IMR-90 (cell line): ENCODE data around the gene RNF123. TPM values are rescaled to one million over a fixed set of nuclear protein-coding genes. Genes with fewer than 3 reads are reported as not detected.

Source experiments
- ATAC-seq: fragments of 200-7000 bp; cut with Tn5 transposase; 2 replicates; pipeline ENCODE4 v1.9.1; 2020; ENCODE audit warnings: low read depth, mild to moderate bottlenecking, moderate library complexity
- BruUV-seq: library from RNA; stranded (reverse); fragments of 400-500 nt; replicated peaks from 2 replicates; lab custom pipeline; 2021; lab: Mats Ljungman, UMichigan
- CTCF ChIA-PET: fragments of 300-600 bp; formaldehyde crosslinking; extraction: SDS; loops from one replicate; lab custom pipeline; 2021; ENCODE audit warnings: antibody characterized with exemption; lab: Yijun Ruan, JAX
- POLR2A ChIA-PET: fragments of 300-600 bp; sonication (Branson Sonifier 250); formaldehyde crosslinking; loops from one replicate; lab custom pipeline; 2022; ENCODE audit warnings: antibody characterized with exemption; ENCODE audit not compliant: unreplicated experiment; lab: Charles Lee
- DNase-seq: peaks from one replicate; pipeline ENCODE4 v3.0.0; 2013
- H2AFZ ChIP-seq: replicated peaks from 2 replicates; pipeline ENCODE3; 2013; ENCODE audit warnings: low read length, mild to moderate bottlenecking; ENCODE audit not compliant: poor library complexity
- H2AK5ac ChIP-seq: 2 replicates; pipeline ENCODE4 v1.6.1; 2013; ENCODE audit warnings: low read depth, low read length, inconsistent platforms
- H2AK9ac ChIP-seq: replicated peaks from 2 replicates; pipeline ENCODE3; 2013; ENCODE audit warnings: mild to moderate bottlenecking, low read depth, low read length, moderate library complexity; ENCODE audit not compliant: poor library complexity
- H2BK120ac ChIP-seq: 2 replicates; pipeline ENCODE4 v1.6.1; 2013; ENCODE audit warnings: low read depth, low read length, inconsistent platforms
- H2BK15ac ChIP-seq: 3 replicates; pipeline ENCODE4 v1.6.1; 2013; ENCODE audit warnings: low read depth, low read length, inconsistent platforms
- H2BK20ac ChIP-seq: 2 replicates; pipeline ENCODE4 v1.6.1; 2013; ENCODE audit warnings: low read depth, mild to moderate bottlenecking, inconsistent platforms, low read length, moderate library complexity
- H2BK5ac ChIP-seq: 2 replicates; pipeline ENCODE4 v1.6.1; 2013; ENCODE audit warnings: mild to moderate bottlenecking, low read depth, low read length, inconsistent platforms; ENCODE audit not compliant: poor library complexity, severe bottlenecking
- H3K14ac ChIP-seq: replicated peaks from 2 replicates; pipeline ENCODE4 v1.6.1; 2013; ENCODE audit warnings: low read depth, low read length, inconsistent platforms
- H3K18ac ChIP-seq: 2 replicates; pipeline ENCODE4 v1.6.1; 2013; ENCODE audit warnings: low read depth, low read length, control low read depth
- H3K23ac ChIP-seq: 2 replicates; pipeline ENCODE4 v1.6.1; 2013; ENCODE audit warnings: low read depth, low read length, inconsistent platforms
- H3K27ac ChIP-seq: 2 replicates; pipeline ENCODE4 v1.5.1; 2013; ENCODE audit warnings: mild to moderate bottlenecking, control low read depth, low read length; ENCODE audit not compliant: insufficient read depth
- H3K27me3 ChIP-seq: 2 replicates; pipeline ENCODE4 v1.6.1; 2013; ENCODE audit warnings: low read length; ENCODE audit not compliant: control insufficient read depth, insufficient read depth
- H3K36me3 ChIP-seq: 2 replicates; pipeline ENCODE4 v1.6.1; 2013; ENCODE audit warnings: low read length, mixed read lengths; ENCODE audit not compliant: control insufficient read depth, insufficient read depth
- H3K4ac ChIP-seq: 2 replicates; pipeline ENCODE4 v1.6.1; 2013; ENCODE audit warnings: low read depth, low read length, inconsistent platforms
- H3K4me1 ChIP-seq: 2 replicates; pipeline ENCODE4 v1.6.1; 2013; ENCODE audit warnings: low read length, mixed read lengths; ENCODE audit not compliant: control insufficient read depth, insufficient read depth
- H3K4me2 ChIP-seq: 2 replicates; pipeline ENCODE4 v1.6.1; 2013; ENCODE audit warnings: low read depth, mild to moderate bottlenecking, control low read depth, low read length, moderate library complexity
- H3K4me3 ChIP-seq: 2 replicates; pipeline ENCODE4 v1.5.1; 2013; ENCODE audit warnings: low read depth, mild to moderate bottlenecking, control low read depth, low read length, moderate library complexity; ENCODE audit not compliant: insufficient read depth
- H3K56ac ChIP-seq: 2 replicates; pipeline ENCODE4 v1.6.1; 2013; ENCODE audit warnings: low read length, inconsistent platforms; ENCODE audit not compliant: insufficient read depth; ENCODE audit errors: extremely low read depth
- H3K79me1 ChIP-seq, 2 experiments: 2 replicates each; pipeline ENCODE4 v1.6.1; 2013; ENCODE audit warnings: low read length in 2 of 2, inconsistent platforms in 1 of 2, low read depth in 1 of 2
- H3K9ac ChIP-seq: 2 replicates; pipeline ENCODE4 v1.6.1; 2013; ENCODE audit warnings: low read depth, low read length, control low read depth
- H3K9me1 ChIP-seq: 2 replicates; pipeline ENCODE4 v1.6.1; 2013; ENCODE audit warnings: low read length, inconsistent platforms; ENCODE audit not compliant: insufficient read depth
- H3K9me3 ChIP-seq: 2 replicates; pipeline ENCODE4 v1.6.1; 2013; ENCODE audit warnings: low read length; ENCODE audit not compliant: control insufficient read depth, insufficient read depth
- H4K20me1 ChIP-seq: 2 replicates; pipeline ENCODE4 v1.6.1; 2013; ENCODE audit warnings: low read length, inconsistent platforms; ENCODE audit not compliant: insufficient read depth
- H4K5ac ChIP-seq: 2 replicates; pipeline ENCODE4 v1.6.1; 2013; ENCODE audit warnings: mild to moderate bottlenecking, low read depth, low read length, control low read depth
- H4K8ac ChIP-seq, 2 experiments: 2 replicates each; pipeline ENCODE4 v1.6.1; 2013; ENCODE audit warnings: low read depth in 2 of 2, low read length in 2 of 2, control low read depth in 1 of 2, inconsistent platforms in 1 of 2
- H4K91ac ChIP-seq: 2 replicates; pipeline ENCODE4 v1.6.1; 2013; ENCODE audit warnings: low read depth, low read length, inconsistent platforms; ENCODE audit not compliant: insufficient read depth
- BHLHE40 ChIP-seq: fragments of 150-350 bp; IDR thresholded peaks from 2 replicates; pipeline ENCODE4 v1.6.1; 2016; ENCODE audit warnings: mild to moderate bottlenecking, low read depth, low read length
- CEBPB ChIP-seq: IDR thresholded peaks from 2 replicates; pipeline ENCODE4 v1.6.1; 2012; ENCODE audit warnings: low read depth, low read length, improper control_type of control experiment
- CHD1 ChIP-seq: IDR thresholded peaks from 2 replicates; pipeline ENCODE4 v1.6.1; 2012; ENCODE audit warnings: low read depth, low read length, improper control_type of control experiment
- CTCF ChIP-seq: conservative IDR thresholded peaks from 2 replicates; pipeline ENCODE4 v1.5.1; 2012; ENCODE audit warnings: mild to moderate bottlenecking, low read depth, low read length, improper control_type of control experiment
- ELK1 ChIP-seq: fragments of 150-350 bp; IDR thresholded peaks from 2 replicates; pipeline ENCODE4 v1.6.1; 2016; ENCODE audit warnings: low read depth, mild to moderate bottlenecking, low read length, moderate library complexity, borderline replicate concordance
- MAFK ChIP-seq: IDR thresholded peaks from 2 replicates; pipeline ENCODE4 v1.6.1; 2012; ENCODE audit warnings: low read depth, low read length, improper control_type of control experiment
- MAZ ChIP-seq: IDR thresholded peaks from 2 replicates; pipeline ENCODE4 v1.6.1; 2012; ENCODE audit warnings: low read depth, mild to moderate bottlenecking, low read length, improper control_type of control experiment, moderate library complexity, borderline replicate concordance
- RAD21 ChIP-seq: IDR thresholded peaks from 2 replicates; pipeline ENCODE4 v1.6.1; 2012; ENCODE audit warnings: low read length, improper control_type of control experiment
- RFX5 ChIP-seq: IDR thresholded peaks from 2 replicates; pipeline ENCODE4 v1.8.0; 2012; ENCODE audit warnings: low read depth, mild to moderate bottlenecking, low read length, moderate library complexity
- WGBS, 2 experiments: methylation state at CpG; one replicate each; pipeline versions ENCODE4 v1.1.5 to v1.1.7; 2013; ENCODE audit warnings: missing lambda C conversion rate in 2 of 2; ENCODE audit not compliant: insufficient read length in 1 of 2; ENCODE audit errors: extremely low coverage in 2 of 2; 5-methylcytosine and 5-hydroxymethylcytosine counted together
- dilution Hi-C: fragments of 300-500 bp; cut with HindIII; formaldehyde crosslinking; loops from one replicate; pipeline ENCODE4 v1.14.3; 2018; ENCODE audit warnings: low sequenced_read_pairs; ENCODE audit not compliant: unreplicated experiment
- in situ Hi-C: fragments of 300-500 bp; cut with MboI; formaldehyde crosslinking; loops from 3 replicates; pipeline ENCODE4 v1.14.3; 2019; ENCODE audit warnings: low sequenced_read_pairs, inconsistent platforms, mixed read lengths
- intact Hi-C: fragments of 100-400 bp; cut with micrococcal nuclease; formaldehyde crosslinking; loops from 2 replicates; pipeline ENCODE4 v1.10.0; 2022
- polyA plus RNA-seq, 3 experiments: library from polyadenylated mRNA; depleted of rRNA; stranded (reverse); fragments of >200 nt; gene quantifications; 2 replicates each; pipeline ENCODE4 v1.2.3, GENCODE V29; 2012; ENCODE audit warnings: low replicate concordance in 1 of 3
- total RNA-seq: library from RNA; depleted of rRNA; stranded (reverse); fragments of >200 nt; gene quantifications from 2 replicates; pipeline ENCODE4 v1.2.3, GENCODE V29; 2012

RNF123 gene
- total and polyA plus RNA-seq, 2 of the 4 experiments (the other 2 are of a cell fraction): 13.4 to 37.7 TPM

- Histone ChIP-seq H3K23ac (no peak overlapping the region), H2AK5ac (no peak overlapping the region), H2AFZ (no peak overlapping the region), H3K56ac (no peak overlapping the region), H2BK20ac (no peak overlapping the region), H4K5ac (no peak overlapping the region), H3K79me1 (no peaks in the 10 kb centered on the region), H2AK9ac (no peak overlapping the region), H4K91ac (no peak overlapping the region), H3K27ac (no peak overlapping the region), H3K14ac (no peak overlapping the region), H4K8ac (no peak overlapping the region), H3K36me3 (peaks cover 45% of the 10 kb centered on the region), H3K4ac (no peak overlapping the region), H3K9me3 (no peaks in the 10 kb centered on the region), H2BK120ac (no peak overlapping the region), H3K4me3 (no peak overlapping the region), H2BK15ac (no peak overlapping the region), H2BK5ac (no peak overlapping the region), H3K9me1 (no peaks in the 10 kb centered on the region), H3K4me2 (no peak overlapping the region), H4K20me1 (peaks cover 7% of the 10 kb centered on the region; the same call in 1 of the 2 replicates), H3K18ac (no peak overlapping the region), H3K27me3 (no peaks in the 10 kb centered on the region), H3K4me1 (no peaks in the 10 kb centered on the region), H3K9ac (no peak overlapping the region)
- no TSS peak for BruUV-seq
- intact Hi-C loops: loop anchor here (10.0 kb wide), 1 partner anchor 394 kb away; no protein-coding TSS in a partner anchor
- in situ Hi-C loops: loop anchor here (5.0 kb wide), 2 partner anchors 142 to 207 kb away; no protein-coding TSS in a partner anchor
- ChIA-PET POLR2A (no interaction called here), CTCF (interaction anchor here (0.9 to 1.5 kb wide), 3 partner anchors 8 to 161 kb away, joined by 3 to 4 read pairs (median 3); partner anchors contain the start of gene INKA1)
- DNase-seq (no peak), ATAC-seq (no peak)
- dilution Hi-C loops: no loop called here
- WGBS, 2 experiments: 79% methylated on average over 10 of the region's 13 CpGs; no CpG with 5 or more reads in 1 of the 2 experiments
- no peak for TF ChIP-seq CTCF
- no peak for TF ChIP-seq CHD1
- TF ChIP-seq CEBPB: no peak
- no peak for TF ChIP-seq RAD21
- TF ChIP-seq ELK1: no peak
- TF ChIP-seq MAFK: no peak
- TF ChIP-seq BHLHE40: no peak
- no peak for TF ChIP-seq RFX5
- TF ChIP-seq MAZ: no peak
These were observed 11.2 kb downstream of the RNF123 start for GRCh38 chr3:49700453-49701128.
